GM19239 (cell line): ENCODE data around the gene PAIP2B.
"Not testable (repeated sequence)": the region's sequence is repeated elsewhere in the genome, so short reads cannot be mapped to it uniquely, and the experiment has no call there.

Experiments
- DNase-seq: peaks from one replicate; pipeline ENCODE4 v3.0.0; 2011; ENCODE audit warnings: low spot score; ENCODE audit not compliant: insufficient read length
- FAIRE-seq: peaks from 2 replicates; lab custom pipeline; 2011; peaks lifted over from hg19 to GRCh38; lab: Jason Lieb, UNC

The PAIP2B gene

DNA sequence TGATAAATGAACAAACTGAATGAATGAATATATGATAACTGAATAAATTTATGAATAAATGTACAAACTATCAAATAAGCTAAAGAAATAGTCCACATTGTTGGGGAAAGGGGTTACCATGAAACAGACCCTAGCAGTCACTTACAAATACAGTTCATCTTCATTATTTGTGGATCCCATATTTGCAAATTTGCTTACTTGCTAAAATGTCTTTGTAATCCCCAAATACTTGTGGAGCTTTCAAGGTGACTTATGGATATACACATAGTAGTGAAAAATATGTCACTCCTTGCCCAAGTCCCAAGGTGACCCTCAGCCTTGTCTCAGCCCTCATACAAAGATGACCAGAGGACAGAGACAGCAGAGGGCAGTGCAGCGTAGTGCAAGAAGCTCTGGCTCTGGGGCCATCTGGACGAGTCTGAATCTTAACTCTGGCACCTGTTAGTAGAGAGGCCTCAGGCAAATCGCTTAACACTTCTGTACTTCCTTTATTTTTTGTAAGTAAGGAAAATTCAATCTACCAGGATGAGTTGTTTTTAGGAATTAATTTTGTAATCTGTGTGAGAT, 3.1 kb downstream of the PAIP2B start:
- DNase-seq (no peak), FAIRE-seq (no peak)

DNA sequence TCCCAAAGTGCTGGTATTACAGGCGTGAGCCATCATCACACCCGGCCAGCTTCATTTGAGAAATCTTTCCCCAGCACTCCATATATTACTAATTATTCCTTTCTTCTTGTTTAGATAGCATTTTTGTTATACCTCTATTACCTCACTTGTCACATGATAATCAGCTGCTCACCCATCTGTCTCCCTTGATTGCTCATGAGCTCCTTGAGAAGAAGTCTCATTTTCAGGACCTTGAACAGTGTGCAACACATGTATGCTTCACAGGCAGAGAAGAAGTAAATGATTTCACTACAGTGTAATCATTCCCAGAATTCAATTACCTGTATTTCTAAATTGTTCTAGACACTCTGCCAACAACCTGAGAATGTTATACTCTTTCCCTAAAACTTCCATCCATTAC, 6.2 kb downstream of the PAIP2B start:
- no peak for FAIRE-seq

DNA sequence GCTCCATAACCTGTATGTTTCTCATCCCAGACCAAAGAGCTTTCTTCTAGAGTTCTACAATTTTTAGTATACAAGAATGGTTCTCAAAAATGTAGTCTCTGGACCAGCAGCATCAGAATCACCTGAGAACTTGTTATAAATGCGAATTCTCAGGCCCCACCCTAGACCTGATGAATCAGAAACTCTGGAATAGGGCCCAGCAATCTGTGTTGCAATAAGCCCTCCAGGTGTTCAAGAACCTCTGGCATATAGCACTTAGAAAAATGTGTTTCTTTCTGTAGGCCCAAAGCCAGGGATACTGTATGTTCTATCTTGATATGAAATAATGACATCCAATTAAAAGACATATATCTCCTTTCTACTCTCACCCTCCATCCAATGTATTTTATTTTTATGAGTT, 10.4 kb downstream of the PAIP2B start:
- FAIRE-seq: no peak
- no peak for DNase-seq

More for the DNA sequence above, 6.2 kb downstream of the PAIP2B start:
- DNase-seq: no peak

DNA sequence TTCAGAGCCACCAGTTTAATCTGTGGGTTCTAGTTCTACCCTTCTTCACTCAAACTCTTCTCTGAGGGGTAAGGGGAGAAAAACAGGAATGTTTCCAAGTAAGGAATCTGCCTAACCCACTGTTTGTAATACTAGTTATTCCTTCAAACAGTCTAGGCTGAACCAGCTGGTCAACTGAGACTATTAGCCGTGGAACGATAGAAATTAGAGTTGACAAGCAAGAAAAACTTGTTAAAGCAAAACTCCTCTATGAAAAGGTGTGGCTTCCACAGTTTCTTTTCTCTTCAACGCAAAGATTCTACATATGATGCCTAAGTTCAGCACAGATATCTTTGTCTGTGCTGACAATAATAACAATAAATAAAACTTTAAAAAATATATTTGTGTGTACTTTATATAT, 11.5 kb downstream of the PAIP2B start:
- no peak for FAIRE-seq

DNA sequence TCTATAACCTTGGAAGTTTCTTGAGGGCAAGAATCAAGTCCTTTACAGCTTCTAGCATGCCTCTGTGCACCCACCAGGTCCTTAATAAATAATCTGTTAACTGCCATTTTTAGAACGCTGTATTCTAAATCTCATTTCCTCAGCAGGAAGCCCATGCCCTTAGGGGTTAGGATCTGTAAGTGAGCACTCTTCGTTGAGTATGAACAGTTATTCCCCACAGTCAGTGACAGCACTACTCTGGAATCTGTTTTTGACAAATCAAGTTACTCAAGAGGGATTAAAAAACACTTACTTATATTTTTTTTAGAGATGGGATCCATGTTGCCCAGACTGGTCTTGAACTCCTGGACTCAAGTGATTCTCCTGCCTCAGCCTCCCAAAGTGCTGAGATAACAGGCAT, 14.6 kb downstream of the PAIP2B start:
- DNase-seq: no peak
- no peak for FAIRE-seq

More for the DNA sequence above, 11.5 kb downstream of the PAIP2B start:
- no peak for DNase-seq

DNA sequence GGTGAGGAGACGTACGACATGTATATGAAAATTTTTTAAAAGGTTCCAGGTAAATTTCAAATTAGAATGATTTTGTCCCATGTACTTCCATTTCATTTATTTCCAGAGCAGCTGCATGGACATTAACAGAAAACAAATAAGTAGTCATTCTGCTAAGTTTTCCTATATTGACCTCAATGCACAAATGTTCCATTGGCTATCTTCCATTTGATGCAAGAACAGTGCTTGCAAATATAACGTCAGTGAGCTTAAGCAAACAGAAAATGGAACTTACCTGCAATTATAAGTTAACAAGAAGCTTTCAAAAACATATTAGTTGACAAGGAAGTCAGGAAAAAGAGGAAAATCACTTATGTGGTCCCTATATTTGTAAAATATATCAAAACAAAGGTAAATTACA, 16.6 kb downstream of the PAIP2B start:
- FAIRE-seq (no peak), DNase-seq (no peak)

DNA sequence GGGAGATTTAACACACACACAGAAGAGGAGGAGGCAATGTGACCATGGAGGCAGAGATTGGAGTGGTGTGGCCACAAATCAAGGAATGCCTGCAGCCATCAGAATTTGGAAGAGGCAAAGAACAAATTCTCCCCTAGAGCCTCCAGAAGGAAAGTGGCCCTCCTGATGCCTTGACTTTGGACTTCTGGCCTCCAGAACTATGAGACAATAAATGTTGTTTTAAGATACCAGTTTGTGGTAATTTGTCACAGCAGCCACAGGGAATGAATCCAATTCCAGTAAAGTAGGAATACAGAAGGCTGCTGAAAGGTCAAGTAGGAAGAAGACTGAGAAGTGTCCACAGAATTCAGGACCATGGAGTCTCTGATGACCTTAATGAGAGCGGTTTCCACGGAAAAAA, 18.1 kb downstream of the PAIP2B start:
- DNase-seq (no peak), FAIRE-seq (no peak)

DNA sequence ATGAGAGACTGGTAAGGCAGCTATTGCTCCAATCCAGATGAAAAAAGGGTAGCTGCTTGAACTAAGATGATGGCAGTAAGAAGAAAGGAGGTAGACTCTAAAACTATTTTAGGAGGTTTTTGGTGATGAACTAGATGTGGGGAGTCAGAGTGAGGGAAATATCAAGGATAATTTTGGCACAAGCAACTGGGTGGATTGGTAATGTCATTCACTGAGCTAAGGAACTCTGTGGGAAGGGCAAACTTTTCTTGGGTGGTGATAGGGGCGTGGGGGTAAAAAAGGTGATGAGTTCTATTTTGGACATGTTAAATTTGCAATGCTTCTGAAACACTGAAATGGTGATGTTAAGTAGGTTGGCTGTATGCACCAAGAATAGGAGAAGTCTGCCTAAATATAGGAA, 19.3 kb downstream of the PAIP2B start:
- no peak for DNase-seq
- no peak for FAIRE-seq

DNA sequence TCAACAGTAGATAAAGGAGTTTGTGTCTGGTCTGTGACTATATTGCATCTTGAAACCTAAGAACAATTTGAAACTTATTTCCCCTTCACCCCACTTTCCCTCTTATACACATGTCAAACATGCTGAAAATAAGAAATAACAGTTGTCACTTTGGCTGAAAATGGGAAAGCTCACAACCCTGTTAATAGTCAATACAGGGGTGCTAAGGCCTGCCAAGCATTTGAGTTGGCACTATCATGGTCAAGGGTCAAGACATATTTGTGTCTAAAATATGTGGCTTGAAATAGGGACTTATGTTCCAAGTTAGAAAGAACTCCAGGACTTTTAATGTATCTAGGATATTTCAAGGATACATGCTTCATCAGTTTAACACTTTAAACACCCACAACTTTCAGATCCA, 20.6 kb downstream of the PAIP2B start:
- no peak for FAIRE-seq
- DNase-seq: no peak

DNA sequence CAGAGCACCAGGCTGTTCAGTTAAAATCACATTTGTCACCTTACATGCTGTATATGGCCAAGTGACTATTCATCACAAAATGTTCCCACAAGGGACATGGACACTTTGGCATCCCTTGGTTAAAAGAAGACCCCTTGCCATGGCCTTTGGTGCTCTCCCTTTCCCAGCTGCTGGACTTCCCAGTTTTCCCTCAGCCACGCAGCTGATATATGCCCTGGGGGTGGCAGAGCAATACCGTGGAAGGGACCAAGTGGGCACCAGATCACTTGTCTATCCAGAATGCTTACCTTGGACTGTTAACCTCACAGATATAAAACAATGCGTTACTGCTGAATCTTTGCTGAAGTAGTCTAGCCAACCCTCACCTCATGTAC, 35.3 kb downstream of the PAIP2B start:
- DNase-seq (no peak), FAIRE-seq (no peak)

DNA sequence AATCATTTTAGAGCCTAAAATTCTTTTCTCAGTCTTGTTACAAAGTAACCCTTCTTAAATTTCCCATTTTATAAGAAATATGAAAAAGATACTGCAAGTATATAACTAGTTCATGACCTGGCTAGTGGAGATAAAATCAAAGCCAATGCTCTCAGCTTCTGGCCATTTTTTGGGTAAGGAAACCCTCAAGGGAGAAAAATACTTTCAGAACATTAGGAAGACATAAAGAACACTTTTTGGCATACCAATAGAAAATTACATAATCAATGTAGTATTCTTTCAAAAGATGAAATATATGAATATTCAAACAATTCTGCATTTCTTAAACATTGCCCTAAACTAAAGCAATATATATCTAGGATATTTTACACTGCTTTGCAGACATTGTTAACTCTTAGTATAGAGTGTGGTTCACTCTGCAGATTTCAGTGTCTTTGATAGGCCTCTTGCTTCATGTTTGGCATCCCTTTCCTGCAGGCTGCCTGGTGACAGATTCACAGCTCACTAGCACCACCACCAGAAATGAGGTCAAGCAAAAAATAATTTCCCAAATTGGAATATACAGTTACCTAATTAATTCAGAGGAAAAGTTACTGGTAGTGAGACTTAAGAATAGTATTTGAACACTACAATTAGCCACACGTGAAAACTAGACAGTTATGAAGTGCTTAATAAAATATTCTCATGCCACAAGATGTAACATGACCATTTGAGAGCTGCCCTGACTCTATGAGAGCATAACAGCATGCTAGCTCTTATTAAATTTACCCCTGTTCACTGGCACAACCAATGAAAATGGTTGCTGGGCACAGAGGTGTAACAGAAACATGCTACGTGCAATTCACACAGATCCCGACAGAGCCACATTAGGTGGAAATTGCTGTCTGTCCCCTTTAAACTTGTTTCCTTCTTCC, 36.0 kb downstream of the PAIP2B start:
- FAIRE-seq: no peak
- no peak for DNase-seq

DNA sequence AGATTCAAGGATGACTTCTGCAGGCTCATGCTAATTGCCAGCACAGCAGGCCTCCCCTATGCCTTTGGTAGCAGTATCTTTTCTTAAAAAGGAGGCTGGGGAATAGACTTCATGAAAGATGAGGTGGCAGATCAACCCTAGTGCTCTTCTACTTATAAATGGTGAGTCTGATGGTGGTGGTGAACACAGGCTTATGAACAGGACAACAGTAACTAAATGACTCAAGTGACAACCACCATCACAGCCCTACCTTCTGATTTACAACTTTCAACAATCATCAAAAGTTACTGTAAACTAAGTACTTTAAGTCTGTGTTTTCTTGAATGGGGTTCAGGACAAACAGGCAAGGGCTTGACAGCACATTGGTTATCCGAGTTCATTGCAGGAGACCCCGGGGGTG, 39.3 kb downstream of the PAIP2B start:
- DNase-seq (no peak), FAIRE-seq (no peak)

DNA sequence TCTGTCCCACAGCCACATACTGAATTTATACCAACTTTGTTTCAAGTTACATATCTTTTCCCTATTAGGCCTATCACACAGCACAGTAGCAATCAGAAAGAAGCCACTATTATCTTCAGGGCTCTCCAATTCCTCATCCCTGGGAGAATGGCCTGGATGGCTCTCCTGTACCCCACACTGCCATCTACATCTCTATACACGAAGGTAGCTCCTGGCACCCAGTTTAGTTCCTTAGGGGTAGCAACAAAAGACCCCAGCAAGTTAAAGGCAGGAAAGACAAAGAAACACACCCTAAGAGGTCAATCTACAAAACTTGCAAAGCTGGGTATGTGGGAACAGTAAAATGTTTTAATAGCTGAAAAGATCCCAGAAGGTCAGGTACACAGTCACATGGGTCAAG, 39.9 kb downstream of the PAIP2B start:
- DNase-seq (no peak), FAIRE-seq (no peak)

DNA sequence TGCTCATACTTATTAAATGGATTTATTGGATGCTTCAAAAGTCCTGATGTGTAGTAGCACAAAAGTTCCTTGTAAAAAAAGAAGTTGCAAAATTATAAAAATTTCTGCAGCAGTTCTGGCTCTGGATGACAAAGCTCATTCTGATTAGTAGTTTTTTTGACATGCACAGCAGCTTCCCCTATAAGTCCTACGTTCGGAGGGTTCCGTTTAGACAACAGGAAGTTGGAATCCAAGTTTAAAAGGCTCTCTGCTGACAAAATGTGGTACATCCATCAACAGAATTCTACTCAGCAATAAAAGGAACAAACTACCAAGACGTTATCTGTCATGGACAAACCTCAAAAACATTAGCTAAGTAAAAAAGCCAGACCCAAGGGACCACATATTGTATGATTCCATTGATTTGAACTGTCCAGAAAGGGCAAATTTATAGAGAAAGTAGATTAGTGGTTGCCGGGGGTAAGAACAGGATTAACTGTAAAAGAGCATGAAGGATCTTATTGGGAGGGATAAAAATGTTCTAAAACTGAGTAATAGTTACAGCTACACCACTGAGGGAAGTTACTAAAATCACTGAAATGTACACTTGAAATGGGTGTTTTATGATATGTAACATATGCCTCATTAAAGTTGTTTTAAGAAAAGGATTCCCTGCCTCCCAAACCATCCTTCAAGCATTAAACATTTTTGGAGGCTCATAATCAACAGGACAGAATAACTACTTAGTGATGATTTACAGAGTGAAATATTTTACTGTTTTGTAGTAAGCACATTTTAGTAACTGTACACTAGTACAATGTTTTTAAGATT, 43.4 kb downstream of the PAIP2B start:
- not testable (repeated sequence) for DNase-seq
- peak; percentile 74 for FAIRE-seq

DNA sequence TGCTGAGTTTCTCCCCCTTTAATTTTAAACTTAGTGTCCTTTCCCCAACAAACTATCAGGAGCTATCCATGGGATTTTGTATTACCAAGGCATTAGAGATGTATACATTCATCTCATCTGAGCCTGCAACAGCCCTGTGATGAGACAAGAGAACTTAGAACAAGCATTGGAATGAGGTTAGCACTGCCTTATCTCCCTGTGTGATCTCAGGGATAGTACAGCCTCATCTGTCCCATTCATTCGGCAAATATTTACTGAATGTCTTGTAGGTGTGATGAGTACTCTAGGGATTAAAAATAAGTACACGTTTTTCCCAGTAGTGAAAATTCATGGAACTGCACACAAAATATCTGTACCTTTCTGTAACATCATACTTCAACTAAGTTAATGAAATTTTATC, 45.6 kb downstream of the PAIP2B start:
- no peak for FAIRE-seq
- no peak for DNase-seq

DNA sequence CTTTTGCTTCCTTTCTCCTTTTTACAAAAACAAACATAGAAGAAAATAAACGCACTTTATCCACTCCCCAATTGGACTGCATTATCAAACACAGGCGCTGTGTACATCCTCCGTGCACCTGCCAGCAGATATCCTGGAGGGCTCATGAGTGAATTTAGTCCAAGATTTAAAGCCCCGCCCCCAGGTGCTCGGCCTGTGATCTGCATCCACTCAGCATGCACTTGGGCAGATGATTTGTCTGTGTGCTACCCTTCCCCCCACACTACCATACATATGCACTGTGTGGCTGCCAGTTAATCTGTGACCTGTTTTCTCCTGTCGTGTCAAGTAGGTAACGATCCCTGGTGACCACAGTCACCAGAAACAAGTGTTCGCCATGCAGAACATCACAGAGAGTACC, 48.1 kb downstream of the PAIP2B start:
- DNase-seq, FAIRE-seq: not testable (repeated sequence)

DNA sequence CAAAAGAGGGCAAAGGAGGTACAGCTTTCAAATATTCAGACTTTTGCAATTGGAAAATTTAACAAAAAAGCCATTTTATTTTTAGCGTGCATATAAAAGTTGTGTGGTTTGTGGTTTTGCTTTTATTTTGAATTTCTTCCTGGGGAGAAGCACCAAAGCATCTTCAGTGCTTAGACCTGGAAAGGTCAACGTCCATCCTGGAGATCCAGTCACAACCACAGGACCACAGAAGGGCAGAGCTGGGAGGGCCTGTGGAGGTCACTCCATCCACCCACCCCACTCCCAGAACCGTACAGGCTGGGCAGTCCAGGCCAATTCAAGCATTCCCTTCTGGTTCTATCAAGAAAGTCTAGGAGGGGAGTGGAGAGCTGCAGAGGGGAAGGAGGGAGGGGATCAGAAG, 52.7 kb downstream of the PAIP2B start:
- DNase-seq (no peak), FAIRE-seq (no peak)

DNA sequence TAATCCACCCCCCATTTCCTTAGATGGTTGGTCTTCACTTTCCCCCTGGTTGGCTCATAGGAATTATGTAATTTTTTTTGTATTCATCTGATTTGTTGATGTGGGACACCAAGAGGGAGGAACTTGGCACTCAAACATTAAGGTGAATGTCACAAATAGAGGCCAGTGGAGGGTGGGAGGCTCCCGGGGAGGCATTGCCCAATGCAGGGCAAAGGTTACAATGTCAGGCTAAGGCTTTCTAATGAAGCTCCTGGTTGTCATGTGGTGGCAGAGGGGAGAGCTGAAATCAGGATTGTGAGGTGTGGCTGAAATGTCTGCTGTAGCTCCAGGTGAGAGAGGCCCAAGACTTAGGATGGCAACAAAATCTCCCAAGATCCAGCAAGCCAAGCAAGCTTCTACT, 53.8 kb downstream of the PAIP2B start:
- FAIRE-seq (no peak), DNase-seq (no peak)

DNA sequence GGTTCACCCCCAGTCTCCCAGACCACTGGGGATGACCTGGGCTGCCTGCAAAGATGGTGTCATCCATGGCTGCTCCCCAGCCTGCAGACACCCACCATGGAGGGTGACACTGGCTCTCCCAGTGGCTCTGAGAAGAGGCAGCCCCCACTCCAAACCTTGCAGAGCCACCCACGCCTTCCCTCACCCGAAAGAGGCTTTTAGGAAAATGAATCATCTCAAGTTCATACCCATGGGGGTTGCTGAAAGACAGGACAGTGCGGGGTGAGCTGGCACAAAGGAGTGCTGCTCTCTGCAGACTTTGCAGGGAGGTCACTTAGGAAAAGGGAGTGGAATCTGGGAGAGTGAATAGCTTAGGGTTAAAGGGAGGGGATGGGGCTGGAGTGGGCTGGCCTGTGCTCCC, 60.1 kb downstream of the PAIP2B start:
- no peak for FAIRE-seq
- no peak for DNase-seq

DNA sequence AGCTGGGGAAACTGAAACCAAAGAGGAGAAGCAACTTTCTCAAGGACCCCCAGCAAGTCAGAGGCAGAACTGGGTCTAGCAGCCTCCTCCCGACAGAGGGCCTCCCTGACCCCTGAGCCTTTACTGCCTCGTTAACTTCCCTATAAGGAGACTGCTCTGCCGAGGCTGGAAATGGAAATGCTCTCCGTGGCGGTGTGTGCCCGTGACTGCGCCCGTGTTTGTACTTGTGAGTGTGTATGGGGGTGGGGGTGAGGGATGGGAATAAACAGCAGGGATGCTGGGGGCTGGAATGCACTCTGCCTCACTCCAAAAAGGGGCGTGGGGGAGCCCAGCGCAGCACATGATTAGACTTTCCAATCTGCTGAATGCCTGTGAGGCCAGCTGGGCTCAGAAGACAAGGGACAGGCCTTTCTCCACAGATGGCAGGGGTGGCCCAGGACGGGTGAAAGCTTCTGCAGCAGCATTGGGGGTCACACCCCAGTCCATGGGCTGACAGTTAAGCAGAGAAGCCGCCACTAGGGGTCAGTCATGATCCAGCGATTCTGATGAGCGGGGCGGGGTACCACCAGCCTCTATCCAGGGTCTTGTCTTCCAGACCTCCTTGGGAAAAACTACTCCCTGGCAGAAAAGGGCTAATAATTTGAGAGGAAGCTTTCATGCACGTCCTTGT, 69.6 kb downstream of the PAIP2B start:
- DNase-seq: peak; percentile 31
- FAIRE-seq: peak; percentile 74

DNA sequence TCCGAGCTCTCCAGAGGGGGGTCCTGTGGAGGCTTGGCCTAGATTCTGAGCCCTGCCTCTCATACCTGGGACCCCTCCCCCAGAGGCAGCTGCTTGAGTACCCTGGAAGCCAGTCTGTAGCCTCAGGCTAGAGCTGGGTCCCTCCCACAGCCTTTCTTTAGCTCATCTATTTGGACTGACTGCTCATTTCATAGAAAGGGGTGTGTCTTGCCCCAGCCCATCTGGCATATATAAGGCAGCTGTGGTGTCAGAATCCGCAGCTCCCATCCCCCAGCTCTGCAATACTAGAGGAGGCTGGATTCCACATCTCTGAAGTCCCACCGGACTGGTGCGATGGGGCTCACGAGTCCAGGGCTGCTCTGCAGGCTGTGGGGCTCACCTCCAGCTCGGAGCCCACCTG, 70.3 kb downstream of the PAIP2B start:
- no peak for FAIRE-seq
- DNase-seq: no peak
